ENCODE measurements around the gene FAM241B. TPM values are rescaled to one million over a fixed set of nuclear protein-coding genes. Genes with fewer than 3 reads are reported as not detected.

FAM241B gene
- total RNA-seq, 4 donors from 2014 or later = 0.44 to 5.7 (median 2.4) TPM

DNA sequence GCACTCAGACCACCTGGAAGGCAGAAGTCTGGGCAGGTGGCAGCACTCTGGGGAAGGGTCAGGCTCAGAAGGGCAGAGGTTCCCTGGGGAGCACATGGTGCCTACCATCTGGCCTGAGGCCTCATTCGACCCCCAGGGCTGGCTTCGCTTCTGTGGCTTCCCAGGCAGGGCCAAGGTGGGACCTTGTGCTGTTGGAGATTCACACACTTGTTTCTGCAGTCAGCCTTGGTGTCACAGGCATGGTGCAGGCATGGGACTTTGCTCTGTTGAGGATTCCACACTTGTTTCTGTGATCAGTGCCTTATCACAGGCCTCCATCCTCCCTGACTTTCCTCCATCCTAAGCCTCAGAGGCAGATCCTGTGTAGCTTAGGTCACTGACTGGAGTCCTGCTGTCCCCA is 11.3 kb upstream of the FAM241B start:
- no peaks in the 10 kb centered on the region for H3K4me1 ChIP-seq
- TF ChIP-seq, protein P1, sequence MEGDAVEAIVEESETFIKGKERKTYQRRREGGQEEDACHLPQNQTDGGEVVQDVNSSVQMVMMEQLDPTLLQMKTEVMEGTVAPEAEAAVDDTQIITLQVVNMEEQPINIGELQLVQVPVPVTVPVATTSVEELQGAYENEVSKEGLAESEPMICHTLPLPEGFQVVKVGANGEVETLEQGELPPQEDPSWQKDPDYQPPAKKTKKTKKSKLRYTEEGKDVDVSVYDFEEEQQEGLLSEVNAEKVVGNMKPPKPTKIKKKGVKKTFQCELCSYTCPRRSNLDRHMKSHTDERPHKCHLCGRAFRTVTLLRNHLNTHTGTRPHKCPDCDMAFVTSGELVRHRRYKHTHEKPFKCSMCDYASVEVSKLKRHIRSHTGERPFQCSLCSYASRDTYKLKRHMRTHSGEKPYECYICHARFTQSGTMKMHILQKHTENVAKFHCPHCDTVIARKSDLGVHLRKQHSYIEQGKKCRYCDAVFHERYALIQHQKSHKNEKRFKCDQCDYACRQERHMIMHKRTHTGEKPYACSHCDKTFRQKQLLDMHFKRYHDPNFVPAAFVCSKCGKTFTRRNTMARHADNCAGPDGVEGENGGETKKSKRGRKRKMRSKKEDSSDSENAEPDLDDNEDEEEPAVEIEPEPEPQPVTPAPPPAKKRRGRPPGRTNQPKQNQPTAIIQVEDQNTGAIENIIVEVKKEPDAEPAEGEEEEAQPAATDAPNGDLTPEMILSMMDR (IDR thresholded peaks at IDR 0.05) = no peak
- TF ChIP-seq EP300 (IDR thresholded peaks at IDR 0.05) = no peak
- H3K27ac ChIP-seq = no peak overlapping the region
- H3K4me3 ChIP-seq = no peak overlapping the region
- H3K27me3 ChIP-seq = no peaks in the 10 kb centered on the region
- no peak for DNase-seq (ENCODE audit: low spot score in 2 of 2)
- no peaks in the 10 kb centered on the region for H3K36me3 ChIP-seq
- H3K9me3 ChIP-seq = peaks cover 0 to 7% (median 0%) of the 10 kb centered on the region in 4 donors
- 79% methylated on average over 2 of the region's 2 CpGs; no CpG with 5 or more reads in 1 of the 2 donors for WGBS, 2 donors

DNA sequence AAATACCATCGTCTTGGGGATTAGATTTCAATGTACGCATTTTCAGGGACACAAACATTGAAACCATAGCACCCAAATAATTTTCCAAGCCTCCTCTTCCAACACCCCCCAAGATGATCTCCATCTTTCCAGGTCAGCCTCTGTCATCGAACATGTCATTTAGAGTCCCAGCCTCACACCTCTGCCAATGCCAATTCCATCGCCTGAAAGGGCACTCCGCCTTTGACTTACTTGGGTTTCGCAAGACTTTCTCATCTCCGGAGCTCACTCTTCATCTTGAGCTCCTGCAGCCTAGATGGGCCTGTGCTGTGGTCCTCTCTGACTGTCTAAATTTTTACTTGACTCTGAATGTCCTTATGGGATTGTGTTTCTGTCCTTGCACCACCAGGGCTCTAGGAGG is 10.4 kb upstream of the FAM241B start:
- H3K4me3 ChIP-seq = no peak overlapping the region
- TF ChIP-seq POLR2A (IDR thresholded peaks at IDR 0.05) = no peak
- TF ChIP-seq, protein P1 (IDR thresholded peaks at IDR 0.05) = no peak
- TF ChIP-seq EP300 (IDR thresholded peaks at IDR 0.05) = no peak
- H3K27ac ChIP-seq = no peak overlapping the region
- H3K9me3 ChIP-seq = peaks cover 0 to 14% (median 2%) of the 10 kb centered on the region in 4 donors
- H3K27me3 ChIP-seq = no peaks in the 10 kb centered on the region
- H3K4me1 ChIP-seq = no peaks in the 10 kb centered on the region
- WGBS, 2 donors = 93 to 96% methylated on average over 7 of the region's 7 CpGs
- no peak for DNase-seq (ENCODE audit: low spot score in 2 of 2)
- no peaks in the 10 kb centered on the region for H3K36me3 ChIP-seq

DNA sequence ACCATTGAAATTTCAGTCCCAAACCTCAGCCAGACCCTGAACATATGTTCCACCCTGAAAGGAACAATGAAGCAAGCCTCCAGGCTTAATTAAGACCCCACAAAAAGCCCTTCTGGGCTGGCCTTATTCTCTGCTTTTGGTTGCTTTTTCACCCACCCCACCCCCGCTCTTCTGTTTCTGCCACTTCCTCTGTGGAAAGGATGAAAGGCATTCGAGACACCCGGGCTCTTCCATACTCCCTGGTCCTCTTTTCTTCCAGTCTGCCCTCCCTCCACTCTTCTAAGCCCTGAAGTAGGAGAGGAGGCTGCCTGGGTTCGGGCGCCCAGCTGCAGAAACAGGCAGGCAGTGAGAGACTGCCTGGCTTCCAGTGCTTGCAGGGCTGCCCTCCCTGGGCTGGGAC is 9.4 kb upstream of the FAM241B start:
- Histone ChIP-seq H3K27me3 (no peaks in the 10 kb centered on the region), H3K4me1 (no peaks in the 10 kb centered on the region), H3K36me3 (no peaks in the 10 kb centered on the region), H3K9me3 (peaks cover 0 to 14% (median 2%) of the 10 kb centered on the region in 4 donors), H3K27ac (no peak overlapping the region), H3K4me3 (no peak overlapping the region)
- no peak for TF ChIP-seq EP300 (IDR thresholded peaks at IDR 0.05)
- TF ChIP-seq POLR2A (IDR thresholded peaks at IDR 0.05) = no peak
- TF ChIP-seq, protein P1 (IDR thresholded peaks at IDR 0.05) = no peak
- WGBS, 2 donors = 38 to 40% methylated on average over 5 of the region's 5 CpGs
- no peak for DNase-seq (ENCODE audit: low spot score in 2 of 2)

DNA sequence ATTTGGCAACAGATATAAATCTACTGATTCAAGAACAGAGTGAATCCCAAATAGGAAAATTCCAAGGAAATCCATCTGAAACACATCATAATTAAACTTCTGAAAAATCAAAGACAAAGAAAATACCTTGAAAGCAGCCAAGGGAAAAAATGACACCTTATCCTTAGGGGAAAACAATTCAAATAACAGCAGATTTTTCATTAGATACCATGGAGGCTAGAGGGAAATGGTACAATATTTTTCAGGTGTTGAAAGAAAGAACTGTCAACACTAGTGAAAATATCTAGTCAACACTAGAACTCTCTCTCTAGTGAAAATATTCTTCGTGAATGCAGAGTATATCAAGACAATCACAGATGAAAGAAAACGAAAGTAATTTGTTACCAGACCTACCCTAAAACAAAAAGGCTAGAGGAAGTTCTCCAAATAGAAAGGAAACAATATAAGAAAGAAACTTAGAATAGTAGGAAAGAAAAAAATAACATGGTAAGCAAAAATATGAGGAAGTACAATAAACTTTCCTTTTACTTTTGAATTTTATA is 5.7 kb upstream of the FAM241B start:
- H3K27me3 ChIP-seq = peaks cover 0 to 7% of the 10 kb centered on the region in 2 donors
- WGBS, 2 donors = 53 to 61% methylated on average over 2 of the region's 2 CpGs
- TF ChIP-seq POLR2A (IDR thresholded peaks at IDR 0.05) (no peak), EP300 (IDR thresholded peaks at IDR 0.05) (no peak)
- TF ChIP-seq, protein P1 (IDR thresholded peaks at IDR 0.05) = no peak

DNA sequence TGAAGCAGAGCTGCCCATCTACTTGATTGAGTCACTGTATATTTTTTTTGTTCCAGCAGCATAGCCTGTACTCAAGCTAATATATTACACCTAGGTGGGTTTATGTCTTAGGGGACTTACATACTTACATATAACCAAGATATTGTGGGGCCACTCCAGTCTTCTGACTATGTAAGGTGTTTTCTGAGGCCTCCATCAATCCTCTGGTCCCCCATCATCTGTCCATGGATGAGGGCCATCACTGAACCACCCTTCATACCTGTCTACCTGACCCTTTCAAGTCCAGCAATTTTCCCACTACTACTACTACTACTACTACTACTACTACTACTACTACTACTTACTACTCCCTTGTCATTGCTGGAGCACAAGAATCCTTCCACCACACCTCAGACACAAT is 3.2 kb upstream of the FAM241B start:
- Histone ChIP-seq H3K27ac (no peak overlapping the region), H3K9me3 (peaks cover 0 to 14% (median 2%) of the 10 kb centered on the region in 4 donors), H3K36me3 (no peaks in the 10 kb centered on the region), H3K4me3 (no peak overlapping the region), H3K4me1 (peaks cover 0 to 18% (median 0%) of the 10 kb centered on the region in 4 donors), H3K27me3 (peaks cover 0 to 7% of the 10 kb centered on the region in 2 donors)
- TF ChIP-seq EP300 (IDR thresholded peaks at IDR 0.05) (no peak), POLR2A (IDR thresholded peaks at IDR 0.05) (no peak)
- TF ChIP-seq, protein P1 (IDR thresholded peaks at IDR 0.05) = no peak
- no peak for DNase-seq (ENCODE audit: low spot score in 2 of 2)

More for the DNA sequence above, 5.7 kb upstream of the FAM241B start:
- Histone ChIP-seq H3K4me3 (no peak overlapping the region), H3K9me3 (peaks cover 0 to 14% (median 2%) of the 10 kb centered on the region in 4 donors), H3K36me3 (no peaks in the 10 kb centered on the region), H3K4me1 (no peaks in the 10 kb centered on the region), H3K27ac (no peak overlapping the region)
- DNase-seq (ENCODE audit: low spot score in 2 of 2) = no peak
